Activated CD4-positive, CD25-positive, alpha-beta regulatory T cell treated with anti-CD3 and anti-CD28 coated beads, Interleukin-2, amount 50 U/mL, for 72 hours (primary cell): ENCODE data around the gene NMB.
A peak's percentile ranks its signal among the peaks of the same experiment; 100 is the strongest.
"Not testable (repeated sequence)": the region's sequence is repeated elsewhere in the genome, so short reads cannot be mapped to it uniquely, and the experiment has no call there.

Experiments used
- DNase-seq: peaks from one replicate; pipeline ENCODE4 v3.0.0; 2021

The NMB gene

GRCh38 chr15:84658080-84658787, at the start of gene NMB:
Gene NMB (minus strand): TSS chr15:84658199. CDS start chr15:84658152, 47 bp downstream.
- peak; percentile 80 for DNase-seq

DNA sequence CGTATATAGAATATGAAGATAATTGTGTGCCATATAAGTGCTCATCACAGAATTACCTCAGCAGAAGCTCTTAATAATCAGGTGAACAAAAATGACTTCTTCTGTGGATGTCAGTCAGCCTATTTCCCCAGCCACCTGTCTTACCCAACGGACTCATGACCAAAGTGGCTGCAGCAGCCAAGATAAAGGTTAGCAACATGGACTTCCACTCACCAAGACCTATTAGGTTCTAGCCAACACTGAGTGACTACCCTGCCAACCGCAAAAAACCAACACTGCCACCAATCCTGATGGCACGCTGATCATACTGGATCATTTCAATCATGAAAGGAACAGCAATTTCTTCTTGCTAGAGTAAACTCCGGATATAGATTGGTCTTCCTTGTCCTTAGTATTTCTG, 45.8 kb upstream of the NMB start:
- DNase-seq, result no peak

DNA sequence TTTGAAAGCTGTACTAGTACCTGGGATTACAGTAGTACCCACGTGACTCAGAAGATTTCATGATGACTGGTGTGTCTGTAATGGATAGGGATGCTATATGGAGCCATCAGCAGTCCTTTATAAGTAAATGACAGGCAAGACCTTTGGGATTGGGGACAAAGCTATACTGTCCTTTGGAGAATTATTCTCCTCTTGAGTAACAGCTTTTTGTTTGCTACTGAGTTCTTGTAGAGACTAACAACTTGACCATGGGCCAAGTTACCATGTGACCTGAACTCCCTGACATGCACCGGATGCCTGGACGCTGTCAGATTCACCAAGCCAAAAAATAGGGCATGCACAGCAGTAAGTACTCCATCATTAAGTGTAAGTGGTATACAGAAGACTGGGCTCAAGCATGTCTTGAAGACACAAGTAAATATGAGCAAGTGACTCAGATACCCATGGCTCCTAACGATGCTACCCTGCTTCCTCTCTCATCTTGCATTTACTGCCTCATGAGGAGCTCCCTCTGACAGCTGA, 45.0 kb upstream of the NMB start:
- no peak for DNase-seq

DNA sequence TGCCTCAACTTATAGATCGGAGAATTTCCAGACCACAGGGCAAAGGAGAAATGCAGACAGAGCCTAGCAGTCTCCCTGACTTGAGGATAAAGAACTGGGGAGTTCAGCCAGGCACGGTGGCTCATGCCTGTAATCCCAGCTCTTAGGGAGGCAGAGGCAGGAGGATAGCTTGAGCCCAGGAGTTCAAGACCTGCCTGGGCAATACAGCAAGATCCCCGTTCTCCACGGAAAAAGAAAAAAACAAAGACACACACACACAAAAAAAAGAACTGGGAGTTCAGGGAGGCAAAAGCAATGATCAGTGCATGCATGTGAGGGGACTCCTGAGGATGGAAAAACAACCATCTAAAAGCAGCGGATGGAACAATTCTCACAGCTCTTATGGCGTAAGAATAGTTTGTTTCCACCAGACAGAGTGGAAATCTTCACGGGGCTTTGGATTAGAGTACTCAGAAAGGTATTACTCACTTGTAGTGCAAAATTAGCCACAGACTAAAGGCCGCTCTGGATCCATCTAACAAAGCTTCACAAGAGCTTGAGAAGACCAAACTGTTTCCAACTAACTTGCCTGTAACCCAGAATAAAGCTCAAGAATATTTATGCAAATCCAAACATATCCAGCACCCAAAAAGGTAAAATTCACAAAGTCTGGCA, 41.7 kb upstream of the NMB start:
- no peak for DNase-seq

DNA sequence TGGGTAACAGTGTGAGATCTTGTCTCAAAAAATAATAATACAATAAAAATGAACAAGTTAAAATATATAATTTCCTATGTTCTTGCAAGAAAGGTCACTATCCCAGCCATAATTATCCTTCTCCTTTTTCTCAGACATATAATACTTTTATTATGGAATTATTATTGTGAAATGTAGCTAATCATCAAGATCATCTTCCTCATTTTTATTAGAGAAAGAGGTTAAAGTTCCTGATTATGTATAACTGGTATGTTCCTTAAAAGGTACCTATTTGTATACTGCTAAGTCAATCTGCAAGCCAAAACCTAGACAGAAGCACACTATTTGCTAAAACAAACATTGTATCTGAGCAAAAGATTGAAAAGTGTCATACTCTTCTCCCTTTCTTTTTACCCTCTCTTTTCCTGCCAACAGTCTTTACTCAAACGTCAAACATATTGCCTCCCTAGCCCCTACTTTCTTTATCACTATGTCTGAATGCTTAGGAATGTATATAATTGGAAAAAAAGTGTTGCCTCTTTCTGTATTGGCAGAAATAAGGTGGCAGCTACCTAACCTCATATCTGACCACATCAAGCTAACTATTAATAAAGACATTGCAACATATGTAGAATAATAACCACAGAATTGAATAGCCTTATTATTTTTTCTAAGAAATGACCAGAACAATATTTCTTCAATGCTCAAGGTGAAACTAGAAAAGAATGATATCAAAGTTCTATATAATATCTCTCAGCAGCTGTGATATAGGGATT, 39.4 kb upstream of the NMB start:
- DNase-seq, result no peak

- no peak for DNase-seq
Observed at GRCh38 chr15:84696757-84697156, 38.8 kb upstream of the NMB start.

- DNase-seq, result no peak
Observed at GRCh38 chr15:84690342-84690741, 32.3 kb upstream of the NMB start.

- no peak for DNase-seq
Observed at GRCh38 chr15:84689858-84690257, 31.9 kb upstream of the NMB start.

DNA sequence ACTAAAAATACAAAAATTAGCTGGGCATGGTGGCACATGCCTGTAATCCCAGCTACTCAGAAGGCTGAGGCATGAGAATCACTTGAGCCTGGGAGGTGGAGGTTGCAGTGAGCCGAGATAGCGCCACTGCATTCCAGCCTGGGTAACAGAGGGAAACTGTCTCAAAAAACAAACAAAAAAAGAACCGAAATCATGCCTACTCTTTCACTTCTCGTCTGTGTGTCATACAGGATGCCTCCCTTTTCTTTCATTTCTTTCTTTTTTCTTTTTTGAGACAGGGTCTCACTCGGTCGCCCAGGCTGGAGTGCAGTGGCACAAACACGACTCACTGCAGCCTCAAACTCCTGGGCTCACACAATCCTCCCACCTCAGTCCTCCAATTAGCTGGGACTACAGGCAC, 28.4 kb upstream of the NMB start:
- not testable (repeated sequence) for DNase-seq

- DNase-seq, result no peak
Observed at GRCh38 chr15:84685304-84685703, 27.3 kb upstream of the NMB start.

DNA sequence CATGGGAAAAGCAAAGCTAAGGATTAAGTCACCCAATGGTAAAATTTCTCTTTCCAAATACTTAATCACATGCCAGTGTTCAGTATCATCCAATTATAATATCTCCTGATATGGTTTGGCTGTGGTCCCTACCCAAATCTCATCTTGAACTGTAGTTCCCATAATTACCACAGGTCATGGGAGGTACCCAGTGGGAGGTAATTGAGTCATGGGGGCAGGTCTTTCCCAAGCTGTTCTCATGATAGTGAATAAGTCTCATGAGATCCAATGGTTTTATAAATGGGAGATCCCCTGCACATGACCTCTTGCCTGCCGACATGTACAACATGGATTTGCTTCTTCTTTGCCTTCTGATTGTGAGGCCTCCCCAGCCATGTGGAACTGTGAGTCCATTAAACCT, 26.1 kb upstream of the NMB start:
- DNase-seq, result no peak

DNA sequence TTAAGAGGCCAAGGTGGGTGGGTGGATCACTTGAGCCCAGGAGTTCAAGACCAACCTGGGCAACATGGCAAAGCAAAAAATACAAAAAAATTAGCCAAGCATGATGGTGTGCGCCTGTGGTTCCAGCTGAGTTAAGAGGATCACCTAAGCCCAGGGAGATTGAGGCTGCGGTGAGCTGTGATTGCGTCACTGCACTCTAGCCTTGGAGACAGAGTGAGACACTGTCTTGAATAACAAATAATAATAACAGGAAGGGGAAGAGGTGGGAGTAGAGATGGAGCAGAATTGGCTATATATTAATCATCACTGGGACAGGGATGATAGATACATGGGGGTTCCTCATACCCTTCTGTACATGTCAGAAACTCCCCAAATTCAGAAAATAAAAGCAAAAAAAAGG, 23.8 kb upstream of the NMB start:
- DNase-seq, result no peak

- DNase-seq, result no peak
Observed at GRCh38 chr15:84671211-84671610, 13.2 kb upstream of the NMB start.

GRCh38 chr15:84669726-84670125, 11.7 kb upstream of the NMB start:
- no peak for DNase-seq

DNA sequence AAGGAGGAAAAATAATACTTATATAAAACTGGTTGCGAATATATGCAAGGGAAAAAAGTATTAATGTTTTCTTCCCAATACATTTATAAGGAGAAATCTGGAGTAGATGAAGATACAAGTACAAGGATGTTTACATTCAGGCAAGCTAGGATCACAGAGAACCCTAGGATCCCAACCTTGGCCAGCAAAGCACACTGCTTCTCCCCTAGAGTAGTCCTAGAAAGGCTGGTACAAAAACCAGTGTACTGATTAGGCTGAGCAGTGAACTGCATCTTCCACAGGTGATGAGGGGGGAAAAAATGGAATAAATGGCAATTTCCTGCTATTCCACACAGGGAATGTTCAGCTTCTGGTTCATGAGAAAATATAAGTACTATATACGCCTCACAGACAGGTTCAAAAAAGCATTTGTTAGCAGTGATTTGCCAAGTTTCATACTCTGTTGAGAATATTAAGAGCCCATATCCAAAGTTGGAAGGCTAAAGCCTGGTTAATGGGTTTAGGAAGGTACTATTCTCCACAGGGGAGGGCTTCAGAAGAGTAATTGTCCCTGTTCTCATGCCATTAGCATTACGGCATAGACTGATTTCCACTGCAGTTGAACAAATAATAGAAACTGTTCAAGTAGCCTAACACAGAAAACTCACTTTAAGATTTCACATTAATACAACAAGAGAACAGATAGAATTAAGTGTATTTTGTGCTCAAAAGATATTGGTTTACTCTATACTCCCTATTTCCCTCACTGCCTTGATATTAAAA, 10.4 kb upstream of the NMB start:
- DNase-seq, result no peak

DNA sequence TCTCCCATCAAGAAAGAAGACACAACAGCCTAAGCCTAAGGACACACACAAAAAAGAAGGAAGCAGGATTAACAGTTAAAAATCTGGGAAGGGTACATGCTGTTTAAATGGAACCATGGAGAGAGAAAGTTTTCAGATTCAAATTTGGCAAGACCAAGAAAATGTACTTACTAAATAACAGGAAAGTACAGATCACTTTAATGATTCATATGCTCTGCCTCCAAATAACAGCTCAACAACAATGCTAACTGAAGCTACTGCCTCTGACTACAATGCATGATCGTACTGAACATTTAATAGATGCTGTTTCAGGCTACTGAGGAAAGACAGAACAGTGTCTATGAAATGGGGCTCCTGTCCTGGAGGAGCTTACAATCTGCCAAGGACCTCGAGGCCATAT, 8.4 kb upstream of the NMB start:
- no peak for DNase-seq

GRCh38 chr15:84661001-84661400, 3.0 kb upstream of the NMB start:
- no peak for DNase-seq

DNA sequence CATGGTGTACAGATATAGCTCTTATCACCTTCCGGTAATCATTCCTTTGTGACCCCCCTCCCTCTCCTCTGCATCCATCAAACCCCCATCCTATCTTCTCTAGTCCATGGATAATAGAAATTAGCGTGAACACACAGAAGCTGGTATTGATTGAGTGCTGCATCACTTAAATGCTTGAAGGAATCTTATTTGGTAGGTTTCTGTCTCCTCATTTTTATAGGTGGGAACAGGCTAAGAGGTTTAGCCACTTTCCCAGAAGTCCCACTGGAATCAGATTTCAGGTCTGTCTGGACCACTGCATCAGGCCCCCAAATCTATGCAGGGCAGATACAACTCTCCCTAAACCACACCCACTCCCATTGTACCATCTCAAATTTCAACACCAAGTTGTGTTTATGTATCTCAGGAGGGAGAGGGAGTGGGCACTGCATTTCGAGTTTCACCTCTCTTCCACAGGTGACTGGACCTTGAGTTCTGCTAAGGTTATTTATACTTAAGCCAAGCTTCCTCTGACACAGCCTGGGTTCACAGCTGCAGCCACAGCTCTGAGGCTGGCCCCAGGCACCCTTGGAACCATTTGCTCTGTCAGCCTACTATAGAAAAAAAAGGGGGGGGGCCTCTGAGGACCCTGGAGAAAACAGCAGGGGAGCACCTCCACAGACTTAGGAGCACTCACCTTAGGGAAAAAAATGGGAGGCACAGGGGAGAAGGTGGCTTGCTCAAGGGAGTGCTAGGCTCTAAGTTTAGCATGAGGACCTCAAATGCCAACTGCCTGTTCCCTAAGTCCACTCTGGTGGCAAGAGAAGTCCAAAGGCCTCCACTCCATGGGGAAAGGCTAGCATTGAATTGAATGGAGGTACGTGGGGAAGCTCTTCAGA, 2.1 kb upstream of the NMB start:
- DNase-seq, result no peak

GRCh38 chr15:84658788-84659411, 901 bp upstream of the NMB start:
- DNase-seq, result no peak

DNA sequence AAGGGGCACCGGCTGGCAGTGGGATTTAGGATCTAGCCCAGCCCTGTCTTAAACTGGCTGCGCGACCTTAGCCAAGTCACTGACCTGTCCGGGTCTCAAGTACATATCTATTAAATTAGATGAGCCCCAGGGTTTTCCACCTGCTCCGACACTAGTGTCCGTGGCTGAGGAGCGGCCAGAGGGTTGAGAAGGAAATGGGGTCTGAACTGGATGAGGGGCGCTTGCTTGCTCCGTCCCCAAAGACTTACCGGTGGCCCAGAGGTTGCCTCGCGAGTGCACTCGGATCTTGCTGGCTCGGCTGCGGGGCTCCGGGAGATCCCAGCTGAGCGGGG, 285 bp downstream of the NMB start:
- no peak for DNase-seq

GRCh38 chr15:84656972-84657371, 1.0 kb downstream of the NMB start:
- DNase-seq, result no peak
